ENCODE data around the gene FAM174A.

FAM174A gene

DNA sequence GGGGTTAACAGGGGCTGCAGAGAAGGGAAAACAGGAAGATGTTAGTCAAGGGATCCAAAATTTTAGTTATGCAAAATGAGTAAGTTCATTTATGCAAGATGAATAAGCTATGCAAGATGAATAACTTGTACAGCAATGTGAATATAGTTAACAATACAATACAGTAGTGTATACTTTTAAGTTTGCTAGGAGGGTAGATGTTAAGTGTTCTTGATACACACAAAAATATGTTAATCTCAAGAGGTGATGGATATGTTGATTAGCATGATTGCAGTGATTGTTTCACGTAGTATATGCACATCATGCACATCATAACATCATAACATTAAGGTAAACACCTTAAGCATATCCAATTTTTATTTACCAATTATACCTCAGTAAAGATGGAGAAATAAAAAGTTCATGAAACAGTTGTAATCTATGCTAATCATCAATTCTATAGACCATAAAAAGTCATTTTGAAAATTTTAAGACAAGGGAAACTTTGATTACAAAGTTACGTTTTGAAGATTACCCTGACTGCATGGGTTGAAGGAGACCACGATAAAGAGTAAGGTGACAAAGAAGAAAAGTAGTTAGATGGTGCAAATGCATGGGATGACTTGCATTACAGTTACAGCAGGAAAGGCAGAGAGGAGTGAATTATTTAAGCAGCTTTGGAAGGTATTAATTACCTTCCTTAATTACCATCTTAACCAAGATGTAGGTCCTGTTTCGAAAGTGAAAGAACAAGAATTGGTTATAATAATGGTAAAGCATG is 31.4 kb downstream of the FAM174A start:
- TF ChIP-seq FOXP2 (optimal IDR thresholded peaks at IDR 0.05; ENCODE audit: borderline replicate concordance, extremely low read depth, extremely low read length, insufficient read depth) (no peak), POLR2AphosphoS5 (IDR thresholded peaks at IDR 0.05; ENCODE audit: low read depth, low read length) (no peak), TAF1 (IDR thresholded peaks at IDR 0.05; ENCODE audit: borderline replicate concordance, insufficient read depth, low read length) (no peak), SIN3A (IDR thresholded peaks at IDR 0.05; ENCODE audit: borderline replicate concordance, insufficient read depth, low read length) (no peak)
- TF ChIP-seq, protein P1, sequence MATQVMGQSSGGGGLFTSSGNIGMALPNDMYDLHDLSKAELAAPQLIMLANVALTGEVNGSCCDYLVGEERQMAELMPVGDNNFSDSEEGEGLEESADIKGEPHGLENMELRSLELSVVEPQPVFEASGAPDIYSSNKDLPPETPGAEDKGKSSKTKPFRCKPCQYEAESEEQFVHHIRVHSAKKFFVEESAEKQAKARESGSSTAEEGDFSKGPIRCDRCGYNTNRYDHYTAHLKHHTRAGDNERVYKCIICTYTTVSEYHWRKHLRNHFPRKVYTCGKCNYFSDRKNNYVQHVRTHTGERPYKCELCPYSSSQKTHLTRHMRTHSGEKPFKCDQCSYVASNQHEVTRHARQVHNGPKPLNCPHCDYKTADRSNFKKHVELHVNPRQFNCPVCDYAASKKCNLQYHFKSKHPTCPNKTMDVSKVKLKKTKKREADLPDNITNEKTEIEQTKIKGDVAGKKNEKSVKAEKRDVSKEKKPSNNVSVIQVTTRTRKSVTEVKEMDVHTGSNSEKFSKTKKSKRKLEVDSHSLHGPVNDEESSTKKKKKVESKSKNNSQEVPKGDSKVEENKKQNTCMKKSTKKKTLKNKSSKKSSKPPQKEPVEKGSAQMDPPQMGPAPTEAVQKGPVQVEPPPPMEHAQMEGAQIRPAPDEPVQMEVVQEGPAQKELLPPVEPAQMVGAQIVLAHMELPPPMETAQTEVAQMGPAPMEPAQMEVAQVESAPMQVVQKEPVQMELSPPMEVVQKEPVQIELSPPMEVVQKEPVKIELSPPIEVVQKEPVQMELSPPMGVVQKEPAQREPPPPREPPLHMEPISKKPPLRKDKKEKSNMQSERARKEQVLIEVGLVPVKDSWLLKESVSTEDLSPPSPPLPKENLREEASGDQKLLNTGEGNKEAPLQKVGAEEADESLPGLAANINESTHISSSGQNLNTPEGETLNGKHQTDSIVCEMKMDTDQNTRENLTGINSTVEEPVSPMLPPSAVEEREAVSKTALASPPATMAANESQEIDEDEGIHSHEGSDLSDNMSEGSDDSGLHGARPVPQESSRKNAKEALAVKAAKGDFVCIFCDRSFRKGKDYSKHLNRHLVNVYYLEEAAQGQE (IDR thresholded peaks at IDR 0.05; ENCODE audit: insufficient read depth in 1 of 2, low read depth in 2 of 2, low read length in 2 of 2) = no peak

DNA sequence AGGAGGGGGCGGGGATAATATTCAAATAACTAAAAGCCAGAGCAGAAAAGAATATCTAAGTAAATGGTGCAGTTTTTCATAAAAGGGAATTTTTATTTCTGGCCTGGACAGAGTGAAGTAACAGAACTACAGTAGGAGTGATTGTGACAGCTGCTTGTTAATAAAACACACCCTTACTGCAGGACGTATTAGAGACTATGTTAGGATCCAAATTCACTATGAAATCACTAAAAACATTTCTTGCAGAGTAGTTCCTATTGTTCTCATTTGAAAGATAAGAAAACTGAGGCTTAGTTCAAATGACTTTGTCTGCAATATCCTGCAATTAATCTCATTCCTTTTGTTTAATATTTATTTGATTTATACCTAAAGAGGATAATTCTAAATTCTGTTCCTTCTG is 39.5 kb downstream of the FAM174A start:
- no peak for TF ChIP-seq SIN3A (IDR thresholded peaks at IDR 0.05; ENCODE audit: borderline replicate concordance, insufficient read depth, low read length)
- TF ChIP-seq, protein P1 (IDR thresholded peaks at IDR 0.05; ENCODE audit: insufficient read depth in 1 of 2, low read depth in 2 of 2, low read length in 2 of 2) = no peak

DNA sequence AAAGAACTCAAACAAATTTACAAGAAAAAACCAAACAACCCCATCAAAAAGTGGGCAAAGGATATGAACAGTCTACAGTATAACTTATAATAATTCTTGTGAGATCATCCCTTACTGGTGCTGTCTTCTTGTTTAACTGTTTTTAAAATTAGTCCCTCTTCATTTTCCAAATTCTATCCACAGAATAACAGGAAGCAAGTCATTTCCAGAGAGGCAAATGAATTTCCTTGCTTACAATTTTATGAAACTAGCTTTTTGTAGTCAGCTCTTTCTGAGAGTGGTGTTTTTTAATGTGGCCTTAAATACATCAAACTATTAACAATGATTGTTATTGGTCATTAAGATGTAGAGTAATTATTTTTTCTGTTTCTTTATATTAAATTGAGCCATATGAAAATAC is 40.6 kb downstream of the FAM174A start:
- TF ChIP-seq POLR2AphosphoS5 (IDR thresholded peaks at IDR 0.05; ENCODE audit: low read depth, low read length) (no peak), TAF1 (IDR thresholded peaks at IDR 0.05; ENCODE audit: borderline replicate concordance, insufficient read depth, low read length) (no peak), FOXP2 (optimal IDR thresholded peaks at IDR 0.05; ENCODE audit: borderline replicate concordance, extremely low read depth, extremely low read length, insufficient read depth) (no peak), SIN3A (IDR thresholded peaks at IDR 0.05; ENCODE audit: borderline replicate concordance, insufficient read depth, low read length) (no peak)
- TF ChIP-seq, protein P1 (IDR thresholded peaks at IDR 0.05; ENCODE audit: insufficient read depth in 1 of 2, low read depth in 2 of 2, low read length in 2 of 2) = no peak

DNA sequence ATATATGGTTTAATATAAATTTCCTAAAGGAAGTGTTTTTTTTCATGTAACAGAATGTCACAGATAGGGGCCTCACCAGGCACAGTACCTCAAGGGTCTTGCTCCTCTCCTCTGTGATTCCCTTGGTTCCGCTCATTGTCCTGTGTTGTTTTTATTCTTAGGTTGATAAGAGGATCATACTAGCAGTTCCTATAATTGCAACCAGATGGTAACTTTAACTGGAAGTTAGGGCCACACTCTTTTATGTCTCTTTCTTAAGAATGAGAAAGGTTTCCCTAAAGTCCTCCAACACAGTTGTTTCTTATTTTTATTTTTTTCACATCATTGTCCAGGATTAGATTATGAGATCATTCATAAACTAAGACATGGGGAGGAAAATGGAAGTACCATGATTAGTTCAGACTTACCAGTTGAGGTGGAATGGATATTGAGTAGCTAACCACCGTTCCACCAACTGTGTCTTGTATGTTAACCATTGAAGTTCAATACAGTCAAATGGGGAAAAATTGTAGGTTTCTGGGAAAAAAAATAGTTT is 41.1 kb downstream of the FAM174A start:
- TF ChIP-seq SIN3A (IDR thresholded peaks at IDR 0.05; ENCODE audit: borderline replicate concordance, insufficient read depth, low read length) = no peak
- no peak for TF ChIP-seq POLR2AphosphoS5 (IDR thresholded peaks at IDR 0.05; ENCODE audit: low read depth, low read length)
- TF ChIP-seq TAF1 (IDR thresholded peaks at IDR 0.05; ENCODE audit: borderline replicate concordance, insufficient read depth, low read length) = no peak
- TF ChIP-seq, protein P1 (IDR thresholded peaks at IDR 0.05; ENCODE audit: insufficient read depth in 1 of 2, low read depth in 2 of 2, low read length in 2 of 2) = no peak

DNA sequence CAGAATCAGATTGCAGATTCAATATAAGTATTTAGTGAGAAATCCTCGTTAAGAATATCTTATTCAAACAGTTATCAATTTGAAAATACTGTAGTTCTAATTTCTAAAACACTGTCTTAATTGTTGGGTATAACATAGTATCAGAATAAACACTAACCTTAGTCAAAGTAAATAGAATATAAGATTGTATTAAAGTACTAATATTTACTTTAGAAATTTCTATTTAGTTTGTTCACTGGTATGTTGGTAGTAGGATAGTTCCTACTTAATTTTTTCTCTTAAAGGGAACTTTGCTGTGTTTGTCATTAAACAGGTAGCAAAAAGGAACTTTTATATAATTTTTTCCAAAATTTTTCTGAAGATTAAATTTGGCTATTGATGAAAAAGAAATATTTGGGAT is 42.3 kb downstream of the FAM174A start:
- TF ChIP-seq FOXP2 (optimal IDR thresholded peaks at IDR 0.05; ENCODE audit: borderline replicate concordance, extremely low read depth, extremely low read length, insufficient read depth) (no peak), SIN3A (IDR thresholded peaks at IDR 0.05; ENCODE audit: borderline replicate concordance, insufficient read depth, low read length) (no peak), TAF1 (IDR thresholded peaks at IDR 0.05; ENCODE audit: borderline replicate concordance, insufficient read depth, low read length) (no peak), POLR2AphosphoS5 (IDR thresholded peaks at IDR 0.05; ENCODE audit: low read depth, low read length) (no peak)
- TF ChIP-seq, protein P1 (IDR thresholded peaks at IDR 0.05; ENCODE audit: insufficient read depth in 1 of 2, low read depth in 2 of 2, low read length in 2 of 2) = no peak
